ENCODE measurements around the gene ZNF341.
A peak's percentile ranks its signal among the peaks of the same experiment; 100 is the strongest.

ZNF341 gene

DNA sequence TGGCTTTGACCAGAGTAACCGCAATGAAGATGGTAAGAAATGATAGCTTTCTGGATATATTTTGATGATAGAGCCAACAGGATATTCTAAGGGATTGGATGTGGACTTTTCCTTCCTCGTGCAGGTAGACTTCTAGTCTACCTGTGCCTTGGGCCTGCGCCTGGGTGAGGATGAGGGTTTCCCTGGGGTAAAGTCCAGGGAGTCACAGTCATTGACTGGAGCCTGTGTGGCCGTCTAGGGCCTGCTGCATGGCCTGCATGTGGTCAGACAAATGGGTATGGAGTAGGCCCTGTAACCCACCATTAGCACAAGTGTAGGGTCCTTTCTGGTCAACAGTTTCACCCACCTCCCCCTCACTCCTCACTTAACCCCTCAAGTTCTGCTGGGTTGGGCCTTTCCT lies 66.6 kb downstream of the ZNF341 start:
- DNase-seq = no peak

GRCh38 chr20:33803921-33804337 lies 72.1 kb downstream of the ZNF341 start:
- DNase-seq = no peak

DNA sequence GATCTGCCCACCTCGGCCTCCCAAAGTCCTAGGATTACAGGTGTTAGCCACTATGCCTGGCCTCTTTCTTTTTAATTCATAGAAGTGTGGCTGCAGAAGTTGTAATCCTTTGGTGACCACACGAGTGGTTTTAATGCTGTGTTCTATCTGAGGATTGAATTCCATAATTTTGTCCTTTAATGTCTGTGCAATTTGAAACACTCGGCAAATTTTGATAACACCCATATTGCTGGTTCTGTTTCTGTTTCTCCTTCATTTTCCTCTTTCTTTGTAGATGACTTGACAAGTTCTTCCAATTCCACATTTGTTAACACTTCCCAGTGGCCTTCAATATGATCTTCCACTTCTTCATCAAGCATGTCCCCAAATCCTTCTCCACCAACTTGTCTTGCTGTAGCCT lies 76.6 kb downstream of the ZNF341 start:
- DNase-seq = no peak

- DNase-seq = no peak
These were observed 78.5 kb downstream of the ZNF341 start for GRCh38 chr20:33810259-33810658.

DNA sequence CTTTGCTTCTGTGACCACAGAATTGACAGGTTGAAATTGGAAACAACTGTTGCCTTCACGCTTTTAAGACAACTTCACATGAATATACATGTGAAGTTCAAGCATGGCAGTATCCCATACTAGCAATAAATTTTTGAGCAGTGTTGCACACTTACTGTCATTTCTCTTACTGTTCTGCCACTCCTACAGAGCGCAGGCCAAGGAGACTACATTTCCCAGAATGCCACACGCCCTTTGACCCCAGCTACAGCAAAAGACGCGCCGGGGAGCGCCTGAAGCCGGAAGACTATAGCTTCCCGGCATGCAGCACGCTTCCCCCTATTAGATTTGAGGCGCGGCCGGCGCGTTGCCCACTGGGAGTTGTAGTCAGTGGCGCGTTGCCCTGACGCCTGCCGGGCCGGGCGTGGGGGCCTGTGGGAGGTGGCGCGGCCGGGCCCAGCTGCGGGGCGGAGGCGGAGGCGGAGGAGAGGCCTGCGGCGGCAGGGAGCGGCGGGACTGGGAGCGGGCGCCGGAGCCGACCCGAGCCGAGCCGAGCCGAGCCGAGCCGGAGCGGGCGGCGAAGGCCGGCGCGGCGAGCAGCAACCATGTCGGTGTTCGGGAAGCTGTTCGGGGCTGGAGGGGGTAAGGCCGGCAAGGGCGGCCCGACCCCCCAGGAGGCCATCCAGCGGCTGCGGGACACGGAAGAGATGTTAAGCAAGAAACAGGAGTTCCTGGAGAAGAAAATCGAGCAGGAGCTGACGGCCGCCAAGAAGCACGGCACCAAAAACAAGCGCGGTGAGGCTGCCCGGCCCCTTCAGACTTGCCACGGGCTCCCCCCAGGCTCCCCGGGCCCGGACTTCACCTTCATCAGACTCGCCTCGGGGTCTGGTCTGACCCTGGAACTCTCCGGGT lies 79.3 kb downstream of the ZNF341 start, which contains the start of gene CHMP4B:
CHMP4B (plus strand) TSS at position 464 of the 891 bp plus-strand sequence; CDS start at position 585, 121 bp downstream.
- peak; percentile 95 for DNase-seq

- DNase-seq = no peak
These were observed 80.0 kb downstream of the ZNF341 start for GRCh38 chr20:33811776-33812151.

- DNase-seq = no peak
These were observed 80.5 kb downstream of the ZNF341 start for GRCh38 chr20:33812152-33812849.

GRCh38 chr20:33812908-33813462 lies 81.2 kb downstream of the ZNF341 start:
- no peak for DNase-seq

DNA sequence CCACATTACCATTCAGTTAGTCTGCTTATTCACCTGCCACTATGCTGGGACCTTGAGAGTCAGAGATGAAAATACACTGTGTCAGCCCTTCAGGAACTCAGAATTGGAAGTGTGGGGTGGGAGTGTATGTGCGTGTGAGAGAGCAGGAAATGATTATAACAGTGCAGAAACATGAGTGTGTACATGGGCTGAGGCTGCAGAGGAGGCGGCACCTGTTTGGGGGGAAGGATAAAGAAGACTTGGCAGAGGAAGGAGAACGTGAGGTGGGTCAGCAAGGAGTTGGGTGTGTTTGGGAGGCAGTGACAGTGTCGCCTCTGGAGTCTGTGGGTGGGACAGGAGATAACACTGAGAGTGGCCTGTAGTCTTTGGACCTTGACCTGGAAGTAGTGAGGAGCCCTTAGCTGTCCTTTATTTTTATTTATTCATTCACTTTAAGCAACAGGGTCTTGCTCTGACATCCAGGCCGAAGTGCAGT lies 82.5 kb downstream of the ZNF341 start:
- no peak for DNase-seq

DNA sequence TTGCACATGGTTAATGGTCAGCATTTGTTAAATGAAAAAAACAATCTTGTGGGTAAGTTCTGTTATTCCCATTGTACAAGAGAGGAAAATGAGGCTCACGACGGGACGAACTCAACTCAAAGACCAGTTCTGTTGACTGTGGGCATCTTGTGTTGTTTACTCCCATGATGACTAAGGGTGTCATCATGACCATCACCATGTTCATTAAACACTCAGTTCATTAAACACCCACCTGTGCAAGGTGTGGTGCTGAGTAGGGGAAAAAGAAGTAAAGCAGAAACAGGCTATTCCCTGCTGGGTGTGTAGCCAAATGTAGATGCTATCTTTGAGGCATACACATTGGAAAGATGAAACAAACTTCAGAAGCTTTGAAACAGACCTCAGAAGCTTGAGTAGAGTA lies 83.9 kb downstream of the ZNF341 start:
- no peak for DNase-seq

- no peak for DNase-seq
These were observed 84.4 kb downstream of the ZNF341 start for GRCh38 chr20:33816191-33816590.

DNA sequence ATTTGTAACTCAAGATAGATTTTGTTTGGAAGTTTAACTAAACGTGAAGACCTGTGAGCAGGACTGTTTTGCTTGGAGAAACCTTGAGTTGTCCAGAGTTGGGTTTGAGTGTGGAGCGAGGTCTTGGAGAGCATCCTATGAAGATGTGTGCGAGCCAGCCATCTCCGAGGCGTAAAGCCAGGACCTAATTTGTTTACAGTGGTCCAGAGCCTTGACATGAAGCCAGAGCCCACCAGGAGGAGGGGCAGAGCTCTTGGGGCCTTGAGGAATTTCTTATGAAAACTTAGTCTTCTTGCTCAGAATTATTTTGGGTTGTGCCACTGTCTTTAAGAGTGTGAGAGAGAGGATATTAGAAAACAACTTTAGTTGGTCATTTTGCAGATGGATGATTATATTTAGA lies 85.6 kb downstream of the ZNF341 start:
- DNase-seq = no peak

- no peak for DNase-seq
These were observed 87.7 kb downstream of the ZNF341 start for GRCh38 chr20:33819456-33819855.

DNA sequence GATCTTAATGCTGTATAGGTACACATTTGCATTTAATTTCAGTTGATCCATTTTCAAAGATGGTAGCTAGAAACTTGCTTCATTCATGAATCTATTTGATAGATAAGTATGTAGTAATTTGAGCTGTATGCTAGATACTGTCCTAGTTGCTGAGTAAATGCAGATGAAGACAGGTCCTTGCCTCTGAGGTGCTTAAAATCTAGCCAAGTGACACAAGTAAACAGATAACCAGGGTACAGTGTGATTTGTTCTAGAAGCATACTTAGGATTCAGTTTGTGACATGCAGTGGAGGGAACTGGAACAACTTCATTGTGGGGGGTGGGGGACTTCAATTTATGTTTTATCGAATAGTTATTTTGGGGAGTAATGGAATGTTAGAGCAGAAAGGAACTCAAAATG lies 88.6 kb downstream of the ZNF341 start:
- DNase-seq = no peak

GRCh38 chr20:33821270-33821836 lies 89.6 kb downstream of the ZNF341 start:
- no peak for DNase-seq

- no peak for DNase-seq
These were observed 90.6 kb downstream of the ZNF341 start for GRCh38 chr20:33822423-33822822.

DNA sequence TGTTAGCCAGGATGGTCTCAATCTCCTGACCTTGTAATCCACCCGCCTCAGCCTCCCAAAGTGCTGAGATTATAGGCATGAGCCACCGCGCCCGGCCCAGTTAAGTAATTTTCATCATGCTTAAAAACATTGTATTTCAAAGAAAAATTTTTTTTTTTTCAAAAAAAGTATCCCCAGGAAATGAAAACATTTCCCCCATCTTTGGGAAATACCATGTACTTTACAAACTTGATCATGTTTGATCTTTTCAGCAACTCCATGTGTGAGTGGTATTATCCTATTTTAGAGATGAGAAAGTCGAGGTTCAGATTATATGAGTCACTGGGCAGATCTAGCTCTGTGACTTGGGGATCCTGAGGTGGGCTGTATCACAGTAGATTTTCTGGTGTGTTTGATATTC lies 91.2 kb downstream of the ZNF341 start:
- DNase-seq = no peak

DNA sequence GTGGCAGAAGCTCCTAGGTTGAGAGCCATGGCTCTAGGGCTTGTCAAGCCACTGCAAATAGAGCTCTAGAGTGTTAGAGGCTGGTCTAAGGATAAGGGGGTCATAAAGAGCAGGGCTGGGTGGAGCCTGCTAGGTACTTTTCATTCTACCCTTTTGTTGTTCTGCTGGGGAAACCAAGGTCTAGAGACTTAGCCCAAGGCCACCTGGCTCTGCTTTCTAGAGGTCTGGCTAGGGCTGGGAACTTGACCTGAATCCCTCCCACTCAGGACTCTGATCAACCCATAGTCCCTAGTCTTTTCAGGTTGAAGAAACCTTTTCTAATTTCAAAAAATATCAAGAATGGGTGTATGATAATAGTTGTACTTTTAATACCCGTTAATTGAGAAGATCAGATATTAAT lies 93.1 kb downstream of the ZNF341 start:
- DNase-seq = no peak

- no peak for DNase-seq
These were observed 93.8 kb downstream of the ZNF341 start for GRCh38 chr20:33825340-33826269.

GRCh38 chr20:33826270-33826897 lies 94.6 kb downstream of the ZNF341 start:
- DNase-seq = no peak

DNA sequence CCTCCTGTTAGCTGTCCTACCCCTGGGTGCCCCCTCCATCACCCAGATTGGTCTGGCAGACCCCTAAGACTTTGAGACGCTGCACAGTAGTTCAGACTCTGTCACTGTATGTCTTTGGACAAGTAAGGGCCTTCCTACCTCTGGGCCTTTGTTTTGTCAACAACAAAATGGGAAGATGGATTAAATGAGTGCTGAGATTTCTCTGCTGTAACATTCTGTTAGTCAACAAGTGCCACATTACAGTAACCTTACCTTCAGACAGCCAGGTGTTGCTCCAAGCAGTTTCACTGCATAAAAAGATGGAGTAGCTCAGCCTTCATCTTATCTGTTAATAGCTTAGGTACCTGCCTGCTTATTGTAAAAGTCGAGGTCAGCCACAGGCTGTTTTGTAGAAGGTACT lies 95.3 kb downstream of the ZNF341 start:
- DNase-seq = no peak
